NCI-H510A (cell line): Measurements from ENCODE around the gene TESK1.
"Not testable (repeated sequence)": the region's sequence is repeated elsewhere in the genome, so short reads cannot be mapped to it uniquely, and the experiment has no call there.

Experiments used
- DNase-seq: peaks from one replicate; lab custom pipeline; 2025; lab: John Stamatoyannopoulos, UW

The TESK1 gene

GRCh38 chr9:35579659-35580227 is 25.3 kb upstream of the TESK1 start:
- not testable (repeated sequence) for DNase-seq

GRCh38 chr9:35583521-35583920 is 21.5 kb upstream of the TESK1 start:
- not testable (repeated sequence) for DNase-seq

GRCh38 chr9:35584681-35585080 is 20.4 kb upstream of the TESK1 start:
- not testable (repeated sequence) for DNase-seq

- not testable (repeated sequence) for DNase-seq
Measured at GRCh38 chr9:35588506-35588905, 16.6 kb upstream of the TESK1 start.

- DNase-seq, result no peak
Measured at GRCh38 chr9:35593581-35593980, 11.5 kb upstream of the TESK1 start.

- DNase-seq, result no peak
Measured at GRCh38 chr9:35594471-35594870, 10.6 kb upstream of the TESK1 start.

GRCh38 chr9:35596907-35597306 is 8.2 kb upstream of the TESK1 start:
- DNase-seq, result not testable (repeated sequence)

GRCh38 chr9:35598866-35599590 is 6.0 kb upstream of the TESK1 start:
- DNase-seq, result peak; percentile 32

GRCh38 chr9:35599763-35600604 is 5.1 kb upstream of the TESK1 start:
- DNase-seq, result no peak

- DNase-seq, result no peak
Measured at GRCh38 chr9:35603506-35603985, 1.5 kb upstream of the TESK1 start.

GRCh38 chr9:35603986-35604577 is 980 bp upstream of the TESK1 start:
- peak; percentile 91 for DNase-seq

GRCh38 chr9:35605351-35606137 is 482 bp downstream of the TESK1 start:
- DNase-seq, result no peak

- DNase-seq, result no peak
Measured at GRCh38 chr9:35606138-35606504, 1.1 kb downstream of the TESK1 start.

GRCh38 chr9:35606726-35607125 is 1.7 kb downstream of the TESK1 start:
- no peak for DNase-seq

GRCh38 chr9:35608221-35608620 is 3.2 kb downstream of the TESK1 start:
- no peak for DNase-seq

- DNase-seq, result no peak
Measured at GRCh38 chr9:35609001-35609819, 4.1 kb downstream of the TESK1 start.

- DNase-seq, result no peak
Measured at GRCh38 chr9:35609820-35610163, 4.7 kb downstream of the TESK1 start.

GRCh38 chr9:35611230-35611797 is 6.3 kb downstream of the TESK1 start:
- no peak for DNase-seq

GRCh38 chr9:35612066-35612465 is 7.0 kb downstream of the TESK1 start:
- not testable (repeated sequence) for DNase-seq

- DNase-seq, result no peak
Measured at GRCh38 chr9:35612843-35613242, 7.8 kb downstream of the TESK1 start.
